Activated effector memory CD4-positive, alpha-beta T cell treated with anti-CD3 and anti-CD28 coated beads, Interleukin-2, amount 50 U/mL, for 16 hours (primary cell): ENCODE data around the gene AGBL4.

Experiments
- DNase-seq: peaks from one replicate; pipeline ENCODE4 v3.0.0-alpha.2; 2020

AGBL4 gene

GRCh38 chr1:48746906-48747305 is 1276.8 kb downstream of the AGBL4 start:
- no peak for DNase-seq

GRCh38 chr1:48744032-48744431 is 1279.7 kb downstream of the AGBL4 start:
- no peak for DNase-seq

GRCh38 chr1:48743480-48743879 is 1280.3 kb downstream of the AGBL4 start:
- DNase-seq: no peak

- no peak for DNase-seq
Observed at GRCh38 chr1:48741380-48741779, 1282.4 kb downstream of the AGBL4 start.

- no peak for DNase-seq
Observed at GRCh38 chr1:48740621-48741020, 1283.1 kb downstream of the AGBL4 start.

GRCh38 chr1:48739091-48739490 is 1284.7 kb downstream of the AGBL4 start:
- DNase-seq: no peak

GRCh38 chr1:48738356-48738755 is 1285.4 kb downstream of the AGBL4 start:
- DNase-seq: no peak

- no peak for DNase-seq
Observed at GRCh38 chr1:48735796-48736195, 1288.0 kb downstream of the AGBL4 start.

GRCh38 chr1:48730164-48730910 is 1293.4 kb downstream of the AGBL4 start:
- DNase-seq: no peak

GRCh38 chr1:48728584-48728983 is 1295.2 kb downstream of the AGBL4 start:
- DNase-seq: no peak

- DNase-seq: no peak
Observed at GRCh38 chr1:48726557-48727215, 1297.1 kb downstream of the AGBL4 start.

GRCh38 chr1:48726139-48726538 is 1297.6 kb downstream of the AGBL4 start:
- DNase-seq: no peak

GRCh38 chr1:48725341-48726046 is 1298.3 kb downstream of the AGBL4 start:
- no peak for DNase-seq

GRCh38 chr1:48720929-48721328 is 1302.8 kb downstream of the AGBL4 start:
- no peak for DNase-seq

GRCh38 chr1:48718705-48719104 is 1305.0 kb downstream of the AGBL4 start:
- DNase-seq: no peak

GRCh38 chr1:48718116-48718630 is 1305.6 kb downstream of the AGBL4 start:
- no peak for DNase-seq

- DNase-seq: no peak
Observed at GRCh38 chr1:48717082-48717481, 1306.7 kb downstream of the AGBL4 start.

GRCh38 chr1:48715921-48716320 is 1307.8 kb downstream of the AGBL4 start:
- no peak for DNase-seq

- DNase-seq: no peak
Observed at GRCh38 chr1:48710915-48711314, 1312.8 kb downstream of the AGBL4 start.

GRCh38 chr1:48710318-48710717 is 1313.4 kb downstream of the AGBL4 start:
- DNase-seq: no peak

- no peak for DNase-seq
Observed at GRCh38 chr1:48704736-48705135, 1319.0 kb downstream of the AGBL4 start.

GRCh38 chr1:48701445-48701844 is 1322.3 kb downstream of the AGBL4 start:
- no peak for DNase-seq

- peak; percentile 80 for DNase-seq
Observed at GRCh38 chr1:48697066-48697707, 1326.6 kb downstream of the AGBL4 start.
